PC-3 (cell line): Measurements from ENCODE around the gene MORC1. TPM values are rescaled to one million over a fixed set of nuclear protein-coding genes. Genes with fewer than 3 reads are reported as not detected.
A peak's percentile ranks its signal among the peaks of the same experiment; 100 is the strongest.

Experiments used
- ATAC-seq: fragments of 200-7000 bp; cut with Tn5 transposase; 2 replicates; pipeline ENCODE4 v1.9.1; 2020; ENCODE audit warnings: mild to moderate bottlenecking, moderate library complexity
- BruUV-seq: library from RNA; stranded (reverse); fragments of 400-500 nt; replicated peaks from 2 replicates; lab custom pipeline; 2021; lab: Mats Ljungman, UMichigan
- CTCF ChIA-PET: fragments of 300-600 bp; sonication (Branson Sonifier 250); formaldehyde crosslinking; loops from one replicate; lab custom pipeline; 2022; ENCODE audit warnings: antibody characterized with exemption; lab: Charles Lee
- POLR2A ChIA-PET: fragments of 300-600 bp; sonication (Branson Sonifier 250); formaldehyde crosslinking; loops from one replicate; lab custom pipeline; 2022; ENCODE audit warnings: antibody characterized with exemption; ENCODE audit not compliant: unreplicated experiment; lab: Charles Lee
- DNase-seq: peaks from one replicate; pipeline ENCODE4 v3.0.0-alpha.2; 2015
- H2AFZ ChIP-seq: fragments of 300-600 bp; sonication (generic); 2 replicates; pipeline ENCODE4 v1.6.0; 2016; ENCODE audit warnings: antibody characterized with exemption, low read length
- H3F3A ChIP-seq: fragments of 300-600 bp; sonication (generic); one replicate; pipeline ENCODE4 v1.6.0; 2017; ENCODE audit warnings: antibody characterized with exemption, low read length, control low read depth, mild to moderate bottlenecking; ENCODE audit not compliant: unreplicated experiment
- H3K27ac ChIP-seq: fragments of 300-600 bp; sonication (generic); 2 replicates; pipeline ENCODE4 v1.5.1; 2016; ENCODE audit warnings: mild to moderate bottlenecking, low read length
- H3K27me3 ChIP-seq: fragments of 300-600 bp; sonication (generic); 2 replicates; pipeline ENCODE4 v1.6.1; 2016; ENCODE audit warnings: low read length, mixed read lengths
- H3K36me3 ChIP-seq: fragments of 300-600 bp; sonication (generic); 2 replicates; pipeline ENCODE4 v1.6.1; 2016; ENCODE audit warnings: low read depth, mixed run types, low read length, mixed read lengths
- H3K4me1 ChIP-seq: fragments of 300-600 bp; sonication (generic); 2 replicates; pipeline ENCODE4 v1.5.1; 2016; ENCODE audit warnings: low read length; ENCODE audit not compliant: insufficient read depth
- H3K4me2 ChIP-seq: fragments of 300-600 bp; sonication (generic); 2 replicates; pipeline ENCODE4 v1.6.0; 2016; ENCODE audit warnings: low read length
- H3K4me3 ChIP-seq: fragments of 300-600 bp; sonication (generic); 2 replicates; pipeline ENCODE4 v1.5.1; 2016; ENCODE audit warnings: mild to moderate bottlenecking, low read length, mixed read lengths
- H3K79me2 ChIP-seq: fragments of 300-600 bp; sonication (generic); 2 replicates; pipeline ENCODE4 v1.6.1; 2017; ENCODE audit warnings: low read length, mixed read lengths
- H3K9ac ChIP-seq: fragments of 300-600 bp; sonication (generic); 2 replicates; pipeline ENCODE4 v1.6.0; 2016; ENCODE audit warnings: mild to moderate bottlenecking, low read length
- H3K9me2 ChIP-seq: fragments of 300-600 bp; sonication (generic); replicated peaks from 2 replicates; pipeline ENCODE4 v1.6.1; 2016; ENCODE audit warnings: mixed run types, low read length, mixed read lengths
- H3K9me3 ChIP-seq: fragments of 300-600 bp; sonication (generic); 2 replicates; pipeline ENCODE4 v1.6.1; 2016; ENCODE audit warnings: low read length, mixed read lengths
- H4K20me1 ChIP-seq: fragments of 300-600 bp; sonication (generic); 2 replicates; pipeline ENCODE4 v1.6.1; 2016; ENCODE audit warnings: low read length, mixed read lengths
- CTCF ChIP-seq: fragments of 300-600 bp; sonication (generic); conservative IDR thresholded peaks from 2 replicates; pipeline ENCODE4 v1.5.1; 2017; ENCODE audit warnings: antibody characterized with exemption, low read depth, mild to moderate bottlenecking, low read length
- EZH2 ChIP-seq: fragments of 300-600 bp; sonication (generic); IDR thresholded peaks from one replicate; pipeline ENCODE4 v1.6.1; 2017; ENCODE audit warnings: antibody characterized with exemption, mild to moderate bottlenecking, low read length; ENCODE audit not compliant: unreplicated experiment
- EZH2phosphoT487 ChIP-seq: fragments of 300-600 bp; sonication (generic); IDR thresholded peaks from 2 replicates; pipeline ENCODE4 v1.6.1; 2018; ENCODE audit warnings: mild to moderate bottlenecking, antibody characterized with exemption, low read length, borderline replicate concordance
- intact Hi-C: fragments of 100-400 bp; cut with micrococcal nuclease; formaldehyde crosslinking; loops from 2 replicates; pipeline ENCODE4 v1.9.0; 2023
- total RNA-seq: library from RNA; depleted of rRNA; stranded (reverse); fragments of >200 nt; gene quantifications from 2 replicates; pipeline ENCODE4 v1.2.3, GENCODE V29; 2014

MORC1 gene
- total RNA-seq, 1 experiment from 2014 or later, result not detected

GRCh38 chr3:109125902-109126301 lies 8.0 kb upstream of the MORC1 start:
- no peak overlapping the region for H3K9ac ChIP-seq
- CTCF ChIA-PET, result no interaction called here
- no peaks in the 10 kb centered on the region for H3K9me3 ChIP-seq
- H3K4me3 ChIP-seq, result no peak overlapping the region
- H2AFZ ChIP-seq, result no peak overlapping the region
- H3K27me3 ChIP-seq, result 0 out of 2 replicates have a peak, but pooled peaks cover 5% of the 10 kb centered on the region
- no TSS peak for BruUV-seq
- DNase-seq (peak; percentile 19), ATAC-seq (no peak)
- intact Hi-C loops, result no loop called here
- H3K4me1 ChIP-seq, result peaks cover 14% of the 10 kb centered on the region; the same call in 1 of the 2 replicates
- no peak overlapping the region for H3K4me2 ChIP-seq
- H3F3A ChIP-seq, result no peaks in the 10 kb centered on the region
- TF ChIP-seq EZH2 (no peak), EZH2phosphoT487 (no peak), CTCF (no peak)
- no peaks in the 10 kb centered on the region for H3K9me2 ChIP-seq
- no peaks in the 10 kb centered on the region for H4K20me1 ChIP-seq
- H3K36me3 ChIP-seq, result no peaks in the 10 kb centered on the region
- H3K27ac ChIP-seq, result no peak overlapping the region
- H3K79me2 ChIP-seq, result no peaks in the 10 kb centered on the region
- POLR2A ChIA-PET, result no interaction called here

- no peak overlapping the region for H3K4me2 ChIP-seq
- H3K9me3 ChIP-seq, result no peaks in the 10 kb centered on the region
- intact Hi-C loops, result no loop called here
- peaks cover 14% of the 10 kb centered on the region; the same call in 1 of the 2 replicates for H3K4me1 ChIP-seq
- POLR2A ChIA-PET, result no interaction called here
- H4K20me1 ChIP-seq, result no peaks in the 10 kb centered on the region
- no peaks in the 10 kb centered on the region for H3K36me3 ChIP-seq
- no peak overlapping the region for H3K9ac ChIP-seq
- H3K9me2 ChIP-seq, result no peaks in the 10 kb centered on the region
- peaks cover 10% of the 10 kb centered on the region; the same call in 1 of the 2 replicates for H3K27me3 ChIP-seq
- 0 out of 2 replicates have a peak overlapping the region, but pooled peaks have one; percentile 49 for H3K27ac ChIP-seq
- TF ChIP-seq EZH2 (no peak), CTCF (no peak), EZH2phosphoT487 (no peak)
- no TSS peak for BruUV-seq
- H3F3A ChIP-seq, result no peaks in the 10 kb centered on the region
- no peaks in the 10 kb centered on the region for H3K79me2 ChIP-seq
- CTCF ChIA-PET, result no interaction called here
- no peak overlapping the region for H3K4me3 ChIP-seq
- H2AFZ ChIP-seq, result no peak overlapping the region
- ATAC-seq (no peak), DNase-seq (no peak)
Measured at GRCh38 chr3:109122690-109123089, 4.8 kb upstream of the MORC1 start.

GRCh38 chr3:109118584-109118983 lies 650 bp upstream of the MORC1 start:
- H2AFZ ChIP-seq, result no peak overlapping the region
- BruUV-seq, result no TSS peak
- H3K27me3 ChIP-seq, result peaks cover 13% of the 10 kb centered on the region; the same call in 1 of the 2 replicates
- TF ChIP-seq EZH2phosphoT487 (no peak), CTCF (no peak), EZH2 (no peak)
- intact Hi-C loops, result no loop called here
- no peaks in the 10 kb centered on the region for H4K20me1 ChIP-seq
- no peaks in the 10 kb centered on the region for H3F3A ChIP-seq
- H3K36me3 ChIP-seq, result no peaks in the 10 kb centered on the region
- CTCF ChIA-PET, result no interaction called here
- H3K9me3 ChIP-seq, result no peaks in the 10 kb centered on the region
- no peak overlapping the region for H3K4me3 ChIP-seq
- no peaks in the 10 kb centered on the region for H3K79me2 ChIP-seq
- H3K4me1 ChIP-seq, result peaks cover 14% of the 10 kb centered on the region; the same call in 1 of the 2 replicates
- ATAC-seq (no peak), DNase-seq (no peak)
- no peak overlapping the region for H3K27ac ChIP-seq
- no peaks in the 10 kb centered on the region for H3K9me2 ChIP-seq
- no peak overlapping the region for H3K9ac ChIP-seq
- POLR2A ChIA-PET, result no interaction called here
- H3K4me2 ChIP-seq, result no peak overlapping the region
